ENCODE measurements around the gene SNX8. TPM values are rescaled to one million over a fixed set of nuclear protein-coding genes. Genes with fewer than 3 reads are reported as not detected.

The SNX8 gene
- total RNA-seq, 1 donor from 2014 or later = 40.7 TPM

DNA sequence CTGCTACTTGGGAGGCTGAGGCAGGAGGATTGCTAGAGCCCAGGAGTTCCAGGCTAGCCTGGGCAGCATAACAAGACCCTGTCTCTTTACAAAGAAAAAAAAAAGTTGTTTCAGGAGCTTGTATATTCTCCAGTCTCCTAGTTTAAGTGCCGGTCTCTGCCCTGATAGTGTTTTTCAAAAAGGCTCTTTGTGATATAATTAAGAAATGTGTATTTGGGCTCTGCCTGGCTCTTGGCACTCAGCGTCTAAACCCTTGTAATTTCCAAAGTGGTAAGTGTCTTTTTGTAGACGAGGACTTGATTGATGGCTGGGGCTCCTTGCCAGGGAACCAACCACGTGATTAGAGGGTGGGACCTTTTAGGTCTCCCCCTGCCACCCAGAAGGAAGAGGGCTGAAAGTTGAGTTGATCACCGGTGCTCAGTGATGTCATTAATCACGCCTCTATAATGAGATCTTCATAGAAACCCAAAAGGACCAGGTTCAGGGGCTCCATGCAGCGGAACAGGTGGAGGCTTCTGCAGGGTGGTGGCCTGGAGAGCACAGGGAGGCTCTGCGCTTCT, 44.8 kb upstream of the SNX8 start:
- no peak overlapping the region for H3K4me3 Mint-ChIP-seq (ENCODE audit: unreplicated experiment)
- H3K36me3 Mint-ChIP-seq (ENCODE audit: low read depth, unreplicated experiment) = peaks cover 25% of the 10 kb centered on the region
- no peak for DNase-seq (ENCODE audit: low spot score)
- H3K4me1 Mint-ChIP-seq (ENCODE audit: unreplicated experiment) = peaks cover 10% of the 10 kb centered on the region
- TF ChIP-seq, protein P1, sequence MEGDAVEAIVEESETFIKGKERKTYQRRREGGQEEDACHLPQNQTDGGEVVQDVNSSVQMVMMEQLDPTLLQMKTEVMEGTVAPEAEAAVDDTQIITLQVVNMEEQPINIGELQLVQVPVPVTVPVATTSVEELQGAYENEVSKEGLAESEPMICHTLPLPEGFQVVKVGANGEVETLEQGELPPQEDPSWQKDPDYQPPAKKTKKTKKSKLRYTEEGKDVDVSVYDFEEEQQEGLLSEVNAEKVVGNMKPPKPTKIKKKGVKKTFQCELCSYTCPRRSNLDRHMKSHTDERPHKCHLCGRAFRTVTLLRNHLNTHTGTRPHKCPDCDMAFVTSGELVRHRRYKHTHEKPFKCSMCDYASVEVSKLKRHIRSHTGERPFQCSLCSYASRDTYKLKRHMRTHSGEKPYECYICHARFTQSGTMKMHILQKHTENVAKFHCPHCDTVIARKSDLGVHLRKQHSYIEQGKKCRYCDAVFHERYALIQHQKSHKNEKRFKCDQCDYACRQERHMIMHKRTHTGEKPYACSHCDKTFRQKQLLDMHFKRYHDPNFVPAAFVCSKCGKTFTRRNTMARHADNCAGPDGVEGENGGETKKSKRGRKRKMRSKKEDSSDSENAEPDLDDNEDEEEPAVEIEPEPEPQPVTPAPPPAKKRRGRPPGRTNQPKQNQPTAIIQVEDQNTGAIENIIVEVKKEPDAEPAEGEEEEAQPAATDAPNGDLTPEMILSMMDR (IDR thresholded peaks at IDR 0.05; ENCODE audit: unreplicated experiment) = no peak
- no peak overlapping the region for H3K27ac Mint-ChIP-seq (ENCODE audit: unreplicated experiment)
- no peaks in the 10 kb centered on the region for H3K9me3 Mint-ChIP-seq (ENCODE audit: unreplicated experiment)
- H3K27me3 Mint-ChIP-seq (ENCODE audit: unreplicated experiment) = no peaks in the 10 kb centered on the region

GRCh38 chr7:2357571-2357970, 43.3 kb upstream of the SNX8 start:
- Mint-ChIP-seq H3K4me1 (ENCODE audit: unreplicated experiment) (peaks cover 10% of the 10 kb centered on the region), H3K27me3 (ENCODE audit: unreplicated experiment) (no peaks in the 10 kb centered on the region), H3K4me3 (ENCODE audit: unreplicated experiment) (no peak overlapping the region), H3K9me3 (ENCODE audit: unreplicated experiment) (no peaks in the 10 kb centered on the region), H3K27ac (ENCODE audit: unreplicated experiment) (peak overlapping the region; percentile 13), H3K36me3 (ENCODE audit: low read depth, unreplicated experiment) (peaks cover 13% of the 10 kb centered on the region)
- no peak for DNase-seq (ENCODE audit: low spot score)
- TF ChIP-seq, protein P1 (IDR thresholded peaks at IDR 0.05; ENCODE audit: unreplicated experiment) = no peak

DNA sequence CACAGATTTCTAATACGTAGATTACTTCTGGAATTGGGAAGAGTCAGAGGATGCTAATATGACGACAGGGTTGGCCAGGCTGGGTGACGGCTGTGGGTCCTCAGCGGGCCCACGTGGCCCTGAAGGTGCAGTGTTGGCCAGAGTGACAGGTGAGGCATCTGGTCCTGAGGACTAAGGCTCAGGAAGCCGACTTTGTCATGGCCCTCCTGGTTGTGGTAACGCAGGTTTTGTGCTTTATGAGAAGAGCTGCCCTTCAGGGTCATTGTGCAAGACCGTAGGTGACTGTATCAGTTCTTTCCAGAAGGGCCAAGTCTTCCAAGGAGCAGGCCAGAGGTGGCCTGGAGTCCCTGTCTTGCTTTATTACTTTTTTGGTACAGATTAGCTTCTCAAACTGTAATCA, 42.9 kb upstream of the SNX8 start:
- Mint-ChIP-seq H3K27ac (ENCODE audit: unreplicated experiment) (no peak overlapping the region), H3K4me3 (ENCODE audit: unreplicated experiment) (no peak overlapping the region), H3K4me1 (ENCODE audit: unreplicated experiment) (peaks cover 10% of the 10 kb centered on the region), H3K27me3 (ENCODE audit: unreplicated experiment) (no peaks in the 10 kb centered on the region), H3K9me3 (ENCODE audit: unreplicated experiment) (no peaks in the 10 kb centered on the region), H3K36me3 (ENCODE audit: low read depth, unreplicated experiment) (peaks cover 10% of the 10 kb centered on the region)
- TF ChIP-seq, protein P1 (IDR thresholded peaks at IDR 0.05; ENCODE audit: unreplicated experiment) = no peak
- no peak for DNase-seq (ENCODE audit: low spot score)

- Mint-ChIP-seq H3K4me3 (ENCODE audit: unreplicated experiment) (peak overlapping the region; percentile 92), H3K9me3 (ENCODE audit: unreplicated experiment) (no peaks in the 10 kb centered on the region), H3K27me3 (ENCODE audit: unreplicated experiment) (no peaks in the 10 kb centered on the region), H3K27ac (ENCODE audit: unreplicated experiment) (peak overlapping the region; percentile 72), H3K4me1 (ENCODE audit: unreplicated experiment) (peaks cover 10% of the 10 kb centered on the region), H3K36me3 (ENCODE audit: low read depth, unreplicated experiment) (peaks cover 10% of the 10 kb centered on the region)
- TF ChIP-seq, protein P1 (IDR thresholded peaks at IDR 0.05; ENCODE audit: unreplicated experiment) = no peak
- no peak for DNase-seq (ENCODE audit: low spot score)
Measured at GRCh38 chr7:2355705-2356008, 41.4 kb upstream of the SNX8 start.

- Mint-ChIP-seq H3K27ac (ENCODE audit: unreplicated experiment) (peak overlapping the region; percentile 52), H3K36me3 (ENCODE audit: low read depth, unreplicated experiment) (peaks cover 10% of the 10 kb centered on the region), H3K27me3 (ENCODE audit: unreplicated experiment) (no peaks in the 10 kb centered on the region), H3K4me3 (ENCODE audit: unreplicated experiment) (peak overlapping the region; percentile 92), H3K9me3 (ENCODE audit: unreplicated experiment) (no peaks in the 10 kb centered on the region), H3K4me1 (ENCODE audit: unreplicated experiment) (peaks cover 10% of the 10 kb centered on the region)
- peak; percentile 30 for DNase-seq (ENCODE audit: low spot score)
- TF ChIP-seq, protein P1 (IDR thresholded peaks at IDR 0.05; ENCODE audit: unreplicated experiment) = no peak
Measured at GRCh38 chr7:2354939-2355704, 40.9 kb upstream of the SNX8 start.
